Measurements from ENCODE around the gene TSSK2.

The TSSK2 gene

GRCh38 chr22:19172213-19173046, 41.3 kb downstream of the TSSK2 start:
- Histone ChIP-seq H3K9me3 (ENCODE audit: control insufficient read depth, insufficient read depth, low read depth, low read length) (no peaks in the 10 kb centered on the region), H3K4me3 (ENCODE audit: low read depth, low read length) (peak overlapping the region; percentile 72), H3K36me3 (ENCODE audit: control insufficient read depth in 2 of 2, insufficient read depth in 1 of 2, low read length in 2 of 2) (peaks cover 0 to 43% of the 10 kb centered on the region in 2 experiments; a peak in 1 of 3 replicates), H3K27ac (ENCODE audit: extremely low read depth, low read depth, low read length) (peak overlapping the region; percentile 62), H3K4me1 (ENCODE audit: control insufficient read depth, insufficient read depth, low read length) (no peaks in the 10 kb centered on the region; the same call in 1 of the 2 replicates)
- CTCF ChIA-PET, result interaction anchor here (0.5 to 0.6 kb wide), 2 partner anchors 14 to 460 kb away, joined by 3 to 5 read pairs; no protein-coding TSS in a partner anchor
- POLR2A ChIA-PET, result interaction anchor here (0.9 to 2.3 kb wide), 3 partner anchors 26 to 457 kb away, joined by 3 to 13 read pairs (median 3); partner anchors contain the start of gene CLTCL1
- TF ChIP-seq YY2 (tag by site-specific recombination; IDR thresholded peaks at IDR 0.05), result no peak
- TF ChIP-seq ZNF600 (tag by site-specific recombination; IDR thresholded peaks at IDR 0.05), result no peak
- no peak for TF ChIP-seq PRDM1 (tag by site-specific recombination; IDR thresholded peaks at IDR 0.05)
- TF ChIP-seq ZNF398 (tag by site-specific recombination; IDR thresholded peaks at IDR 0.05), result no peak
- TF ChIP-seq BCL11B (tag by site-specific recombination; IDR thresholded peaks at IDR 0.05; ENCODE audit: low read depth), result peak; percentile 91
- TF ChIP-seq ZNF324 (tag by site-specific recombination; IDR thresholded peaks at IDR 0.05), result no peak
- TF ChIP-seq ZBTB17 (tag by site-specific recombination; IDR thresholded peaks at IDR 0.05), result peak; percentile 44; the same call in 1 of the 2 replicates
- TF ChIP-seq ZBTB7A (tag by site-specific recombination; IDR thresholded peaks at IDR 0.05; ENCODE audit: low read depth), result 0 out of 2 replicates have a peak, but pooled peaks have one; percentile 30
- no peak for TF ChIP-seq ZNF140 (tag by site-specific recombination; IDR thresholded peaks at IDR 0.05)
- no peak for TF ChIP-seq ZNF202 (tag by site-specific recombination; IDR thresholded peaks at IDR 0.05; ENCODE audit: borderline replicate concordance)
- TF ChIP-seq RBAK (tag by site-specific recombination; IDR thresholded peaks at IDR 0.05), result no peak
- no peak for TF ChIP-seq REPIN1 (tag by site-specific recombination; IDR thresholded peaks at IDR 0.05; ENCODE audit: low read depth)
- no peak for TF ChIP-seq ZBTB48 (tag by site-specific recombination; IDR thresholded peaks at IDR 0.05)
- TF ChIP-seq ZNF114 (tag by site-specific recombination; IDR thresholded peaks at IDR 0.05), result no peak
- TF ChIP-seq ZNF280D (tag by site-specific recombination; IDR thresholded peaks at IDR 0.05), result no peak
- TF ChIP-seq ZNF660 (tag by site-specific recombination; IDR thresholded peaks at IDR 0.05), result no peak
- no peak for TF ChIP-seq ZNF514 (tag by site-specific recombination; IDR thresholded peaks at IDR 0.05)
- no peak for TF ChIP-seq ZNF148 (tag by site-specific recombination; IDR thresholded peaks at IDR 0.05; ENCODE audit: borderline replicate concordance)
- no peak for TF ChIP-seq ZNF133 (tag by site-specific recombination; IDR thresholded peaks at IDR 0.05)
- peak; percentile 55; the same call in 1 of the 2 replicates for TF ChIP-seq BCL11A (tag by site-specific recombination; IDR thresholded peaks at IDR 0.05; ENCODE audit: low read depth)
- no peak for TF ChIP-seq ZNF24 (tag by site-specific recombination; IDR thresholded peaks at IDR 0.05)
- TF ChIP-seq ZNF488 (tag by site-specific recombination; IDR thresholded peaks at IDR 0.05), result no peak
- TF ChIP-seq ZNF10 (tag by site-specific recombination; IDR thresholded peaks at IDR 0.05), result no peak
- TF ChIP-seq ZNF239 (tag by site-specific recombination; IDR thresholded peaks at IDR 0.05), result no peak
- no peak for TF ChIP-seq ZNF785 (tag by site-specific recombination; IDR thresholded peaks at IDR 0.05)
